ENCODE measurements around the gene LMX1A. TPM values are rescaled to one million over a fixed set of nuclear protein-coding genes. Genes with fewer than 3 reads are reported as not detected.

The LMX1A gene
- total RNA-seq, 1 experiment from 2014 or later, result not detected

DNA sequence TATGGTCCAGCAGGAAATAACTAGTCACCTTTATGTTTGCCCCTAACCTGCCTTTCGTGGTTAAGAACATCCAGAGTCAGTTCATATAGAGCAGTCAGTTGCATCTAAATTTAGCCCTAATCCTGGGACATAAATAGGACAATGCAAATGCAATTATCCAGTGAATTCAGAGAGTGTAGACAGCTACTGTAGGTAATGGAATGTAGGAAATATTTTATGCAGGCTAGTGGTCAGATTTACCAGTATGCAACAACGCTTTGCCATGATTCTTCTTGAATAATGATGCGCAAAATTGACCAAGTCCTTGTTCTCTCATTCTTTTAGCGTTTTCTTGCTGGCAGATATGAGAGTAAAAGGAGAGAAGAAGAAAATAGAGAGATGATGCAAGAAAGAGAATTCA is 165.4 kb downstream of the LMX1A start:
- no TSS peak for BruUV-seq (replicated peaks)
- TF ChIP-seq SIN3A (IDR thresholded peaks at IDR 0.05; ENCODE audit: borderline replicate concordance, insufficient read depth, low read depth, low read length), result no peak
- TF ChIP-seq POLR2AphosphoS5 (IDR thresholded peaks at IDR 0.05; ENCODE audit: low read depth, low read length), result no peak
- TF ChIP-seq CTCF (IDR thresholded peaks at IDR 0.05), result no peak
- no peak for TF ChIP-seq TCF7L2 (IDR thresholded peaks at IDR 0.05; ENCODE audit: low read depth, low read length)
- TF ChIP-seq REST (IDR thresholded peaks at IDR 0.05; ENCODE audit: insufficient read depth in 1 of 2, low read depth in 2 of 2, low read length in 1 of 2), result no peak
- Histone ChIP-seq H3K27ac (ENCODE audit: low read length) (no peak overlapping the region), H3K4me1 (ENCODE audit: control insufficient read depth, insufficient read depth, low read length) (no peaks in the 10 kb centered on the region), H3K4me3 (ENCODE audit: low read depth in 2 of 2, low read length in 2 of 2) (no peak overlapping the region), H3K36me3 (ENCODE audit: control insufficient read depth, insufficient read depth, low read length) (no peaks in the 10 kb centered on the region), H3K27me3 (ENCODE audit: control insufficient read depth, insufficient read depth, low read length) (peaks cover 3% of the 10 kb centered on the region), H3K9me3 (ENCODE audit: control insufficient read depth, insufficient read depth, low read depth, low read length) (no peaks in the 10 kb centered on the region)
- intact Hi-C loops (cut with micrococcal nuclease; ENCODE audit: unreplicated experiment), result no loop called here
- DNase-seq (ENCODE audit: low read depth, low spot score) (no peak), ATAC-seq (no peak)
- CTCF ChIA-PET, result no interaction called here
- POLR2A ChIA-PET, result no interaction called here
- in situ Hi-C loops (cut with HindIII; ENCODE audit: low pct_unique_long_range_greater_than_20kb, low sequenced_read_pairs), result no loop called here

DNA sequence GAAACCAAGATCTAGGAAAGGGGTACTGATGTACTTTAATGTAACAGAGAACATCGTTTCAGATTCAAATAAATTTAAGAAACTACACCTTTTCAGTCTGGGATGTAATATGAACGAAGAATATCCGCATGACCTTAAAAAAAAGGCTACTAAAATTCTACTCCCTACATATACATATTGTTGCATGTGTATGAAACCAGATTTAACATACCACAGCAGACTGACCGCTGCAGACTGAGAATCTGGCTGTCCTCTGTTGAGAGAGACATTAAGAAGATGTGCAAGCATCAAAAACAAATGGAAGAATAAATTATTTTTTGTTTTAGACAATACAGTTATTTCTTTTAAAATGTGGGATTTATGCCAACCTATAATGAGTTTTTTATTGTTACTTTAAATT is 166.6 kb downstream of the LMX1A start:
- no peak overlapping the region for H3K4me3 ChIP-seq (ENCODE audit: low read depth in 2 of 2, low read length in 2 of 2)
- no peaks in the 10 kb centered on the region for H3K36me3 ChIP-seq (ENCODE audit: control insufficient read depth, insufficient read depth, low read length)
- DNase-seq (ENCODE audit: low read depth, low spot score) (no peak), ATAC-seq (no peak)
- no peaks in the 10 kb centered on the region for H3K27me3 ChIP-seq (ENCODE audit: control insufficient read depth, insufficient read depth, low read length)
- ChIA-PET CTCF (no interaction called here), POLR2A (no interaction called here)
- no peaks in the 10 kb centered on the region for H3K4me1 ChIP-seq (ENCODE audit: control insufficient read depth, insufficient read depth, low read length)
- H3K27ac ChIP-seq (ENCODE audit: low read length), result no peak overlapping the region
- no peak for TF ChIP-seq REST (IDR thresholded peaks at IDR 0.05; ENCODE audit: insufficient read depth in 1 of 2, low read depth in 2 of 2, low read length in 1 of 2)
- TF ChIP-seq POLR2AphosphoS5 (IDR thresholded peaks at IDR 0.05; ENCODE audit: low read depth, low read length), result no peak
- no peak for TF ChIP-seq CTCF (IDR thresholded peaks at IDR 0.05)
- TF ChIP-seq TCF7L2 (IDR thresholded peaks at IDR 0.05; ENCODE audit: low read depth, low read length), result no peak
- TF ChIP-seq SIN3A (IDR thresholded peaks at IDR 0.05; ENCODE audit: borderline replicate concordance, insufficient read depth, low read depth, low read length), result no peak
- H3K9me3 ChIP-seq (ENCODE audit: control insufficient read depth, insufficient read depth, low read depth, low read length), result no peaks in the 10 kb centered on the region
- in situ Hi-C loops (cut with HindIII; ENCODE audit: low pct_unique_long_range_greater_than_20kb, low sequenced_read_pairs), result no loop called here
- no TSS peak for BruUV-seq (replicated peaks)
- intact Hi-C loops (cut with micrococcal nuclease; ENCODE audit: unreplicated experiment), result no loop called here

All from Panc1 (cell line).